Fibroblast of skin of right quadriceps (primary cell): Measurements from ENCODE around the gene ZDHHC14.
A peak's percentile ranks its signal among the peaks of the same experiment; 100 is the strongest.

Source experiments
- DNase-seq: peaks from one replicate; pipeline ENCODE4 v3.0.0-alpha.2; 2013

The ZDHHC14 gene

DNA sequence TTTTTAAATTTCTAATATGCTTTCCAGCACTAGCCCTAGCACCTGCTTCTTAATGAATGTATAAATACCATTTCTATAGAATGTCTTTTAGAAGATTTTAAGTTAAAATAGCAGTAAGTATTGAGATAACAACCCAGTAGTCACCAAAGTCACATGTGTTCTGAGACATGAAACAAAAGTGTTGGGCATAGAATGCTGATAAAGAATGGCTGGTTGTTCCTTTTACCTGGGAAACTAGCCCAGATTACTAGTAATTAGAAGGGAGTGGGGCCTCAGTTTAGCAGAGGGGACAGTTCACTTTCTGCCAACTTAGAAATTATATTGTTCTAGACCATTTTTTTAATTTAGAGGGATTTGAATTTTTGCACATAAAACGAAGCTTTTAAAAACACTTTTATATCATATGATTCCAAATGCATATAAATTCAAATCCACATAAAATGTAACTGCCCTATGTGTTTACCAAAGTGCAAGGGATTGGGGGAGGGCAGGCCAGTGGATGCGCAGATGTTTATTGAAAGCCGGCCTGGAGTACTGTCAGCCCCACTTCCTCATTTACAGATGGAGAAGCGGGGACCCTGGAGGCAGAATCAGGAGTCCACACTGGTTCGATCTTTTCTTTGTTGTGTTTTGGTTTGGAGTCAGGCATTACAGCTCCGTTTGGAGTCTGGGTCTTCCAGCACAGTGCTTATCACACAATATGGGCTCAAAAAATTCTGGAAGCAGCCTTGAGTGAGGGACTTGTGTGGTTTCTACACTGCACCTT is 139.8 kb downstream of the ZDHHC14 start:
- DNase-seq = no peak

DNA sequence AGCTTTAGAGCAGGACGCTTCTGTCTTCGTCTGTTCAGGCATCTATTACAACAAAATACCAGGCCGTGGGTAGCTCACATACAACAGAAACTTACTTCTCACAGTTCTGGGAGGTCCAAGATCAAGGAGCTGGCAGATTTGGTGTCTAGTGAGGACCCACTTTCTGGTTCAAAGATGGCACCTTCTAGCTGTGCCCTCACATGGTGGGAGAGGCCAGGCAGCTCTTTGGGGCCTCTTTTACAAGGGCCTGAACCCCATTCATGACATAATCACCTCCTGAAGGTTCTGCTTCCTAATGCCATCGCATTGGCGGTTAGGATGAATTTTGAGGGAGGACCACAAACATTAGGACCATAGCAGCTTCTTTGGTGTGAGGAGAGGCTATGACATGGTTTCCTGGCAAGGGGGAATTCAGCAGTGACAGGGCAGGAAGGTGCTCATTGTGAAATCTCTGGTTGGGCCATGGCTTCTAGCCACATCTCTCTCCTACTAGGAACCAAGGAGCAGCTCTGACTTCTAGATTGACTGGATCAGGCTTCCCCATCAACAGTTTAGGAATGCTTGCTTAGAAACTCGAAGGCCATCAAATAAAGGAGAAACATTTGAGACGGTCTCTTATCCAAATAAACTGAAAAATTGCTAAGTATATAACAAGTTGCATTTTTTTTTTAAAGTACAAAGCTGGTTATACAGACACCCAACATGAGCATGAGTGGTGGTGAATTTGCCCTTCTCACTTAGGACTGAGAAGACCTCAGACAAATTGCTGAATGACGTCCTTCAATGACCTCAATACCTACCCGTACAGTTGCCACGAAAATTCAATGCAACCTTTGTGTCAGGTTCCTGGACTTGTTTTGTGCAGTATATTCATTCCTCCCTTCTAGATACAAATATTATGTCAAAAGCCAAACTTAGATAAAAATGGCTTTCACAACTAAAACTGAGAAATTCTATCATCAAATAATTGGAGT is 140.7 kb downstream of the ZDHHC14 start:
- DNase-seq = no peak

DNA sequence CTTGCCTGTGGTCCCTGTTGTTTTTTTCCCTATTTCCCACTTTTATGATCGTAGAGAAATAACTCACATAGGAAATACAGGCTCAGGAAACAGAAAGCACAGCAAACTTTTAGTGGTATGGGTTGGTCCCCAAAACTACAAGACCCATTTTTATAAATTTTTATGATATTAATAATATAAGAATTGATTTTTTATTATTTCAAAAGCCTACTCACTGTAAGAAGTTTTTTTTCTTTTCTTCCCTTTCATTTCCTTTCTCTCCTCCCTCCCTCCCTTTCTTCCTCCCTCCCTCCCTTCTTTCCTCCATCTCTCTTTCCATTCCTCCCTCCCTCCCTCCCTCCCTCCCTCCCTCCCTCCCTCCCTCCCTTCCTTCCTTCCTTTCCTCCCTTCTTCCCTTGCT is 141.5 kb downstream of the ZDHHC14 start:
- no peak for DNase-seq

DNA sequence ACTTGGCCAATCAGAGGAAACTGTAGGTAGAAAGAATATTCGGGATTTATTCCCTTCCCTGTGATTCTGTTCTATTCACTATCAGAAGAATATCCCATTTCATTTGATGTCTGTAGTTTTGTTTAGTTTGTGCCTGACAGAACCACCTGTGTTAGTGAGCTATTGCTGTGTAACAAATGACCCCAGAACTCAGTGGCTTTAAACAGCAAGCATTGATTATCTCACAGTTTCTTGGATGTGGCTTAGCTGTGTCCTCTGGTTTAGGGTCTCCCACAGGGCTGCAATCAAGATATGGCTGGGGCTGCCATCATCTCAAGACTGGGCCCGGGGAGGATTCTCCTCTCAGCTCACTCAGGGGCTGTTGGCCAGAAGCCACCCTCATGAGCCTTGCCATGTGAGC is 143.7 kb downstream of the ZDHHC14 start:
- no peak for DNase-seq

DNA sequence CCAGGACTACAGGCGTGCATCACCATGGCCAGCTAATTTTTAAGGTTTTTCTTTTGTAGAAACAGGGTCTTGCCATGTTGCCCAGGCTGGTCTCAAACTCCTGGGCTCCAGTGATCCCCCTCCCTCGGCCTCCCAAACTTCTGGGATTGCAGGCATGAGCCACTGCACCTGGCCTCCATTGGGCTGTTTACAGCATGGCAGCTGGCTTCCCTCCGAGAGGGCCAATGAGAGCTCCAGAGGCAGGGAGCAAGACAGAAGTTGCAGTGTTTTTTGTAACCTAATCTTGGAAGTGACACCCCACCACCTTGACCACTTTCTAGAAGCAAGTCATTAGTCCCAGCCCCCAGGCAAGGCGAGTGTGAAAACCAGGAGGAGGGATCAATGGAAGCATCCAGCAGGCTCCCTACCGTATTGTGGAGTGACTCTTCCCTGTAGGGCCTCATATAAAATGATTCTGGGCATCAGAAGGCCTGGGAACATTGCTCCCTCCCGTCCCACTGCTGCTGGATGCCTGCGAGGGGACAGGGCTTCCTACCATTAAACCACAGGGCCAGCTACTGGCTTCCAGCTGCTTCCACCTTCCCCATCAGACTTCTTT is 144.4 kb downstream of the ZDHHC14 start:
- no peak for DNase-seq

DNA sequence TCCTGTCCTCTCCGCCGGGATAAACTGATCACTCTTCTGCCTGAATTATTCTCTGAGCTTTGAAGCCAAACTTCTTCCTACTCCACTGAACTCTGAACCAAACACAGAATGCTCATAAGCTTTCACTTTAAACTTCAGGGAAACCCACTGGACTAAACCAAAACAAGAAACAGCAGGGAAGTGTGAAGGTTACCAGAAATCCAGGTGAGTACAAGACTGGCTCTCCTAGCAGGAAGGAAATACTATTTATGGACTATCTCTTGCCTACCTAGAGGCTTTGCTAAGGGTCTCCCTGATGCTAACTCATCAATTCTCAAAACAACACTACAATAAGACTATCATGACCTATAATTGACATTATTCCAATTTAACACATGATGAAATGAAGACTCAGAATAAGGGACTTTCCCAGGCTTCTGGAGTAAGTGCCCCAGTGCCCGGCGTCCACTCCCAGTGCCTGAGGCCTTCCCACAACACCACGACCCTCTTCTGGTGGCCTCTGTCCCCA is 145.0 kb downstream of the ZDHHC14 start:
- no peak for DNase-seq

DNA sequence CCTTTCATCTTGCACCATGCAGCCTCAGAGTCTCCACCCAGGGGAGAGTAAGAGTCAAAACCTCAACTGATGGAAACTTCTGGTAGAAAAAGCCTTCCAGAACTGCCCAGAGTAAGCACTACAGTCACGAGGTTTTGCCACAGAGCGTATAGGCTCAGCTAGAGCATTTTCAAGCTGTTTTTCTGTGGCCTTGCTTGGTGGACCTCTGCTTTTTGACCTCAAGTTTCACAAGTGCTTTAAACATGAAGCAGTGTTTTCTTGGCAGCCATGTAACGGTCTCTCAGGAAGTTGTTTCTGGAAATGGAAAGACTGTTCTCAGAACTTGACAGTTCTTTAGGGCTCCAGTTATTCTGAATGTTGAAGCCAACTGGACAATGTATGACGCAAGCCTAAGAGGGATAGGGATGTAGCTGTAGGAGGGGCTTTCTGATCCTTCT is 146.5 kb downstream of the ZDHHC14 start:
- DNase-seq = no peak

DNA sequence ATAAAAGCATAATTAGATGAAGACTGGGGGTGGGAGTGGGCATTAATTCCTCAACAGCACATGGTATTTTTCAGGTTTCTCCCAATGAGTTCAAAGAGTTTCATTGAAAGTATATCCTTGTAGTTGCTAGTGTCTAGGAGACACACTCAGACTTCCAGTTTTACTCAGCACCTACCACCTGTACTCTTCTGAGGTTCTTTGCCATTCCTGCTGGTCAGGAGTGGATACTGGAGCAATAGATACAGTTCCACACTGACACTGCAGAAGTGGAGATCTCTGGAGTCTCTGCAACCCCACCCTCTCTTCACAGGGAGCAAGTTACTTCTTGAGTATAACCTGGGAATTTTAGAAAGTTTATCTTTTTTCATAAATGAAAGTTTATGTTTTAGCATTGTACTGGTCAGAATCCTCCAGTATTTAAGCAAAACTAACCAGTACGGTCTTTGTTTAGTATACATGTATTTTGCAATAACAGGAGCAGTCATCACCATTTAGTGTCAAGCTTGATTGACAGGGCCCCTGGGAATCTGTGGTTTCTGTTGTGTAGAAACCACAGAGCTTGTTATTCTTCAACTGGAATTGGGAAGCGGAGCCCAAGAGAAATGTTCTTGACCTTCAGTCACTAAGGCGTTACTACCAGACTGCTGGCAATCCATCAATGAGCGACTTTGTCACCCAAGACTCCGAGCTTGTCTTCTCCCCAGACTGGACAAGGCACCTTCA is 148.1 kb downstream of the ZDHHC14 start:
- DNase-seq = peak; percentile 59

DNA sequence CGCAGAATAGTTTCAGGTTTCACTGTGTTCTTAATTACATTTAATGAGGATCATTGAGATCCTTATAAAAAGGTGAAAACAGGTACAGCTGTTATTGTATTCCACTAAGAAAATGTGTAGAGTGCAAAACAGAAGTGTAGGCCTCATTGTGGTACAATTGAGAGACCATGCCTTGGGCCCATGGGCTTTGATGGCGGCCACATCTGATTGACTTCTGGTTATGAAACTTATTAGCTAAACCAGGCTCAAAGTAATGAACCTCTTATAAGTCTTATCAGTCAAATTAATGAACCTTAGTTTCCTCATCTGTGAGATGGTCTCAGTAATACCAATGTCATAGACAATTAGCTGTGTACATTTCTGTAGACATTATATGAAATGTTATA is 148.7 kb downstream of the ZDHHC14 start:
- DNase-seq = no peak

DNA sequence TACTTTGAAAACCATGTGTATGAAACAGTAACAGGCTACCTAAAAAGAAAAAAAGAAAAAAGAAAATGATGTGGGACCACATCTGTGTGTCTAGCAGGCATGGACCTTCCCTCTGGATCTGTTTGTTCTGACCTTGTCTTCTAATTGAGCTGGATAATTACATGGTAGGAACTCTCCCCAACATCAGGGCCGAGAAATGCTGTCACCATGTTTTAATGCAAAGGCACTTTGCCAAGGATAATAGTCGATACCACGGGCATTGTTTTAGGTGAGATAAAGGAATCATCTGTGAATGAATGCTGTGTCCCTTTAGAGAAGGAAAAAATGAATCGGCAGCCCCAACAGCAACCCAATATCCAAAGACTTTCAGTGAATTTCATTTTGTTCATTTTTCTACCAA is 149.1 kb downstream of the ZDHHC14 start:
- DNase-seq = no peak

DNA sequence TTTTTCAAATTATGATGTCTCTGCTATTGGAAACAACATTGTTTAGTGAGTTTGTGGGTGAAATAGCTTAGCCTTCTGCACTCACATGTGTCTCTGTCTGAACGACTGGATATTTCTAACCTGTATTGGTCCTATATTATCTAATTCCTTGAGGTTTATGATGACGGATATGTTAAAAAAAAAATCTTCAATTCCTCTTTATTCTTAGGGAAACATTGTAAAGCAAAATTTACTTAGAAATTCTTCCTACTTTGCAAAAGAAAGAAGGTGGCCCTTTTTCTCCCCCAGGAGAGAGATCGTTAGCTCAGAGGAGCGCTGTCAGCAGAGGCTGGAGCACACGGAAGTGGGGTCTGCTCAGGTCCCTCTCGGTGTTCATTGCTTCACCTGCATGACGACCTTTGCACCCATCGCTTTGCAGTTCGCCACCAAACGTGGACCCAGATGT is 149.8 kb downstream of the ZDHHC14 start:
- DNase-seq = no peak

DNA sequence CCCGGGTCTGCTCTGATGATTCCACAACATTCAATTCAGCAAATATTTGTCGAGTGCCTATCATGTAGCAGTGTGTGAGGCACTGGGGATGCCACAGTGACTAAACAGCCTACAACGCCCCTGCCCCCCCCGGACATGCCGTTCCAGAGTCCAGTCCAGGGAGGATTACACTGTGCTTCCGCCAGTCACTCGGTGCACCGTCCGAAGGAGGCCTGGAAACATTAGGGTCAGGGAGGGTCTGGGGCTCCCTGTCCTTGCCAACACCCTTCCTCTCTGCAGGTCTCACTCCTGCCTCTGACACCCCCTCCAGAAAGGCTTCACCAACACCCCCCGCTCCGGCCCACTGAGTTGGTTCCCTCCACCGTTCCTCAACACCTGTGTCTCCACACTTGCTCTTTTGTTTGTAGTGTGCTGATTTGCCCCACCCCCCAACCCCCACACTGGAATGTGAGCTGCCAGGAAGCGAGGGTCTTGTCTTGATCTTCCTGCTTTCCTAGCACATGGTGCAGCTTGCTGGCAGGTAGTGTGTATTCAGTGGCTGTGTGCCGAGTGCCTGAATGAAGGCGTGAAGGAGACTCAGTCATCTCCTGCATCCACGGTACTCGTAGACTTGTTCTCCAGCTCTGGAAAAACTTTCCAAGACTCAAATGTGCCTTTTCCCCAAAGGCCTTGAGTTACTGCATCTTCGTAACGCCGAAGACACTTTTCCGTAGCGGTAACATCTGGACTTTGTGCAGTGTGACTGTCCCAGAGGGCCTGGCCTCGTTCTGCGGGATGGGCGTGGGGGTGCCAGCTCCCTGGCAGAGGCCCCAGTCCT is 150.4 kb downstream of the ZDHHC14 start:
- no peak for DNase-seq

DNA sequence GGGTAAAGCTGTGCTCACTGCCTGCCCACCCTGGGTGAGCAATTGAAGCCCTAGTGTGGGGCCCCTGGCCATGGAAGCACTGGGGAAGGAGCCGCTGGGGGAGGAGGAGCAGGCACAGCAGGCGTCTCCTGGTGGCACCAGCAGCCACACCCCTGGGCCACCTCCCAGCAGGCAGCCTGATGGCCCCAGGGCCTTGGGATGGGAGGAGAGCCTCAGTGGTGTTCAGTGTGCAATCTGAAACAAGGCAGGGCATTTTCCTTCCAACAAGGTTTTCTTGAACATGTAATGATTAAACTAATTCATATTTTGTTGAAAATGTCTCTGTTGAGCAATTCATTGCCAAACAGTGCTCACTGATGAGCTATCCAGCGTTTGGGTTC is 151.0 kb downstream of the ZDHHC14 start:
- DNase-seq = no peak

DNA sequence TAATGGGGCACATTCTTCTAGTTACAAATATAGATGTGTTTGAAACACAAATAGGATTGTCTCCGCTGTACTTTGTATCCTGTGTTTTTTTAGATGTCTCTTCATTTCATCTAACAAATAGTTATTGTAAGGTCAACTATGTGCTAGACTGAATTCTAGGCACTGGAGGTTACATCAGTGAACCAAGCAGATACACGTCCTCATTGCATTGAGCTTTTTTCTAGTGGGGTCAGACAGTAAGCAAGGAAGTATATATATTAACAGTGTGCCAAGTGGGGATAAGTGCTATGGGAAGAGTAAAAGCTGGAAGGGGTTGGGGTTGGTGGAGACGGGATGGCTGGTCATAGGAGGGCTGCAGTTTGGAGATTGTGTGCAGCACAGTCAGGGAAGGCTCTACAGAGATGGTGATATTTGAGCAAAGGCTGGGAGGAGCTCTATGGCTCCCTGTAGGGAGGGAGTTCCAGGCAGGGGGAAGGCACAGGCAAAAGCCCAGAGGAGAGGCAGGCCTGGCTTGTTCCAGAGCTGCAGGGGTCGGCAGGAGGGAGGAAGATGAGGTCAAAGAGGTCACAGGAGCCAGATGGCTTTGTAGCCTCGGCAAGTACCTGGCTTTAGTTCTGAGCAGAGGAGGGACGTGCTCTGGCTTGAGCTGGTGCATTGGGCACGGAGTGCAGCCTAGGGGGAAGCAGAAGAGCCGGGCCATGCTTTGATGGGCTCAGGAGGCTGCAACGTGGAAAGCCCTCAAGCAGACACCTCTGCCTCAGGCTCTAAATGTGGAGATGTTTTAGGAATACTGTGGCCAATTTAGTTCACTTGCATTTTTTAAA is 152.3 kb downstream of the ZDHHC14 start:
- DNase-seq = no peak

DNA sequence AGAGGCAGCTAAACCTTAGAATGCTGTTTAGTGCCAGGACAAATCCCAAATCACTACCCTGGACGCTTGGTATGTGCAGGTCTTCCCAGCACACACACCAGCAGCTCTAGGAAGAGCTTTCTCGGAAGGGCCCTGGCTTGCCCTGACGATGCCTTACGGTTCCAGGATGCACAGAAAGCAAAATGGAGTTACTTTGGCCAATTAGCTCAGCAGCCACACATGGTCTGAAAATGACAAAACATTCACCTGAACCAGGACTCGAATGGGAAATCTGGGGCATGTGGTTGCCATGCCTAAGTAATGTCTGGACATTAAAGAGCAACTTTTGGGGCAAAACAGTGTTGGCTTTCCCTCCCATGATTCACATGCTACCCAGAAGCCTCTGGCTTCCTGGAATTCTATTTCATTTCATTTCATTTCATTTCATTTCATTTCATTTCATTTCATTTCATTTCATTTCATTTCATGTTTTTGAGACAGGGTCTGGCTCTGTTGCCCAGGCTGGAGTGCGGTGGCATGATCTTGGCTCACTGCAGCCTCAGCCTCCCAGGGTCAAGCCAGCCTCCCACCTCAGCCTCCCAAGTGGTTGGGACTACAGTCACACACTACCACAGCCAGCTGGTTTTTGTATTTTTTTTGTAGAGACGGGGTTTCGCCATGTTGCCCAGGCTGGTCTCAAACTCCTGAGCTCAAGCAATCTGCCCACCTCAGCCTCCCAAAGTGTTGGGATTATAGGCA is 153.3 kb downstream of the ZDHHC14 start:
- no peak for DNase-seq

DNA sequence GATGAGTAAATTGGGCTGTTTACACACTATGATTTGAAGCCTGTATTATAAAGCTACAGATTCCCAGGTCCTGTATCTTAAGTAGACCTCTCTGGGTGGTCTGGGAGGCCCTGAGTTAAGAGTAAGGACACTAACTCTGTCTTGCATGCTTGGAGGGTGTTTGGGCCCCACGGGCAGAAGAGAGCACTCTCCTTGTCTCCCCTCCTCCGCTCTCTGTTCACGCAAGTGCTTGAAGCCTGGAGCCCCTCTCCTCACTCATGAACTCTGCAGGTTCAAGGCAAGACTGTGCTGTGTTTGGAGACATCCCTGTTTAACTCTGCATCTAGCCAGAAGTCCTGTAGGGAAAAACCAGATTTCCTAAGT is 154.0 kb downstream of the ZDHHC14 start:
- DNase-seq = no peak

DNA sequence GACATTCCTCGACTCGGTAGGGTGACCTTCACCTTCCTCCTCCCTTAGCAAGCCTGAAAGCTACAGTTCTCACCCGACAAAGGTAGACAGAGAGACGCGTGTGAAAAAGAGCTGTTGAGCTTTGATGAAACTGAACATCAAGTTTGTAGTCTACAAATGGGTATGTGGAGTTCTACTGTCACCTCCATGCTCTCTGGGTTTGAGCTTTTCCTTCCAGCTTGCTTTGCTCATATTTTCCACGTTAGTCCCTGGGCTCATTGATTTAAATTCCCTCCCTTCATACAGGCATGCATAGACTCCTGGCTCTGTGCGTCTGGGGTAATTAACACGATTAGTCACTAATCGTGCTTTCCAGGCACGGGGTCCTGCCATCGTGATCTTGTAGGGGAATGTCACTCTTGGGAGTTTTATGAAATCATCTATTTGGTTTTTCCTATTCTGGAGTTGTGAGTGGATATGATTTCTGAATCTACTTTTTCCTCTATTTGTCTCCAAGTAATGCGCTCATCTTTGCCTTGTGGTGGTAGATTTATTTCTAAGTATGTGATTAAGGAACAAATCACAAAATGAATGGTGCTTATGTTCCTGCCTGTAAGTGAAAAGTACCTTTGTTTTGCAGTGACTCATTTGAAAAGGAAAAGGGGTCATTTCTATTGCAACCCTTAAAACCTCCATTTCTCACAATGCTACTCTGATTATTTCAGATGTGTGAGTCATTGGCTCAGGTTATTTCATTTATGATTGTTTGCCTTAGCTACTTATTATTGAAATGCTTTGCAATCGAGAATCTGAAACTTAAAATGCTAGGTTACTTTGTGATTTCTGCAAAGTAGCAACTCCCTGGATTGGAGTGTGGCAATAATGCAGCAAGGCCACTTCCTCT is 154.6 kb downstream of the ZDHHC14 start:
- peak; percentile 69 for DNase-seq

DNA sequence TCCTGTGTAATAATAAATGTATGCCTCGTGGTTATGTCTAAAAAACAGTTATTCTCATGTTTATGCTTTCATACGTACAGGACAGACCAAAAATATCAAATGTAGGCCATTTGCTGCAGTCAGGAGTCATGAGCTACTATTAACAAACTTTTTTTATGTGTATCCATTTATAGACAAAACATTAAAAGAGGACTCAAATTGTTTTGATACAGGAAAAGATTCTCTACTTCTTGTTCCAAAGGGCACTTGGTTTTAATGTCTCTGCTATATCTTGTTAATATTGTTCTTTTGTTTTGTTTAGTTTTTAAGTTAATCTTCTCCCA is 155.2 kb downstream of the ZDHHC14 start:
- no peak for DNase-seq

DNA sequence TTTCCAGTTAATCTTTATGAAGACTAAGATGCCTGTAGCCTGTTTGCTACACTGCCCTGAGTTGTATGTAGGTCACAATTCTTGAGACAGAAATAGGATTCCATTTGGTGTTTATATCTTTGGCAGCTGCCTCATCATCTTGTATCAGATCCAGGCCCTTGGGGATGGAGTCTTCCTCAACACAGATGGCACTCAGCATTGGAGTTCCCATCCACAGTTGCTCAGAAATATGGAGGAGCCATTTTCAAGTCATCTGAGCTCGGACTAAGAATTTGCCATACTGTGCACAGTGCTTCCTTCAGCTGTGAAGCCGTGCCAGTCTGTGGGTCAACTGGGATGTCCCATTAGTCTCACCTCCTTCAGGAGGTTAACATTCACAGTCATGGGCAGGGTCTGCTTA is 156.6 kb downstream of the ZDHHC14 start:
- no peak for DNase-seq
